Measurements from ENCODE around the gene TLCD3A. TPM values are rescaled to one million over a fixed set of nuclear protein-coding genes. Genes with fewer than 3 reads are reported as not detected.
"Not testable (repeated sequence)": the region's sequence is repeated elsewhere in the genome, so short reads cannot be mapped to it uniquely, and the experiment has no call there.

Gene TLCD3A
- total RNA-seq, 1 donor from 2014 or later, result 9.4 TPM

GRCh38 chr17:692116-692515 is 40.3 kb upstream of the TLCD3A start:
- Mint-ChIP-seq H3K9me3 (ENCODE audit: unreplicated experiment) (peaks cover 2% of the 10 kb centered on the region), H3K36me3 (ENCODE audit: unreplicated experiment) (no peaks in the 10 kb centered on the region), H3K27ac (ENCODE audit: unreplicated experiment) (no peak overlapping the region), H3K4me3 (ENCODE audit: unreplicated experiment) (no peak overlapping the region), H3K4me1 (ENCODE audit: low read depth, unreplicated experiment) (peaks cover 18% of the 10 kb centered on the region), H3K27me3 (ENCODE audit: unreplicated experiment) (no peaks in the 10 kb centered on the region)
- DNase-seq, result no peak
- no peak for TF ChIP-seq CTCF (IDR thresholded peaks at IDR 0.05; ENCODE audit: partially characterized antibody, unreplicated experiment)

GRCh38 chr17:693791-694638 is 38.4 kb upstream of the TLCD3A start:
- Mint-ChIP-seq H3K27me3 (ENCODE audit: unreplicated experiment) (no peaks in the 10 kb centered on the region), H3K36me3 (ENCODE audit: unreplicated experiment) (no peaks in the 10 kb centered on the region), H3K4me3 (ENCODE audit: unreplicated experiment) (no peak overlapping the region), H3K9me3 (ENCODE audit: unreplicated experiment) (peaks cover 2% of the 10 kb centered on the region), H3K27ac (ENCODE audit: unreplicated experiment) (no peak overlapping the region), H3K4me1 (ENCODE audit: low read depth, unreplicated experiment) (peaks cover 18% of the 10 kb centered on the region)
- TF ChIP-seq CTCF (IDR thresholded peaks at IDR 0.05; ENCODE audit: partially characterized antibody, unreplicated experiment), result no peak
- no peak for DNase-seq

GRCh38 chr17:696369-696768 is 36.0 kb upstream of the TLCD3A start:
- Mint-ChIP-seq H3K4me3 (ENCODE audit: unreplicated experiment) (no peak overlapping the region), H3K4me1 (ENCODE audit: low read depth, unreplicated experiment) (no peaks in the 10 kb centered on the region), H3K27ac (ENCODE audit: unreplicated experiment) (no peak overlapping the region), H3K36me3 (ENCODE audit: unreplicated experiment) (no peaks in the 10 kb centered on the region), H3K27me3 (ENCODE audit: unreplicated experiment) (no peaks in the 10 kb centered on the region), H3K9me3 (ENCODE audit: unreplicated experiment) (no peaks in the 10 kb centered on the region)
- TF ChIP-seq CTCF (IDR thresholded peaks at IDR 0.05; ENCODE audit: partially characterized antibody, unreplicated experiment), result no peak
- DNase-seq, result no peak

- no peak overlapping the region for H3K27ac Mint-ChIP-seq (ENCODE audit: unreplicated experiment)
- H3K36me3 Mint-ChIP-seq (ENCODE audit: unreplicated experiment), result no peaks in the 10 kb centered on the region
- H3K9me3 Mint-ChIP-seq (ENCODE audit: unreplicated experiment), result no peaks in the 10 kb centered on the region
- H3K27me3 Mint-ChIP-seq (ENCODE audit: unreplicated experiment), result no peaks in the 10 kb centered on the region
- H3K4me1 Mint-ChIP-seq (ENCODE audit: low read depth, unreplicated experiment), result no peaks in the 10 kb centered on the region
- no peak for DNase-seq
- H3K4me3 Mint-ChIP-seq (ENCODE audit: unreplicated experiment), result no peak overlapping the region
- no peak for TF ChIP-seq CTCF (IDR thresholded peaks at IDR 0.05; ENCODE audit: partially characterized antibody, unreplicated experiment)
Observed at GRCh38 chr17:697682-698081, 34.7 kb upstream of the TLCD3A start.

GRCh38 chr17:698096-698495 is 34.3 kb upstream of the TLCD3A start:
- not testable (repeated sequence) for DNase-seq; H3K9me3 Mint-ChIP-seq (ENCODE audit: unreplicated experiment); H3K27ac Mint-ChIP-seq (ENCODE audit: unreplicated experiment); H3K36me3 Mint-ChIP-seq (ENCODE audit: unreplicated experiment); H3K4me1 Mint-ChIP-seq (ENCODE audit: low read depth, unreplicated experiment); H3K4me3 Mint-ChIP-seq (ENCODE audit: unreplicated experiment); H3K27me3 Mint-ChIP-seq (ENCODE audit: unreplicated experiment)
